Upper lobe of right lung (tissue), 1 donor: ENCODE results near the gene FXYD6. TPM values are rescaled to one million over a fixed set of nuclear protein-coding genes. Genes with fewer than 3 reads are reported as not detected.
A peak's percentile ranks its signal among the peaks of the same experiment; 100 is the strongest.

Source experiments
- ATAC-seq: fragments of 200-7000 bp; cut with Tn5 transposase; one replicate; pipeline ENCODE4 v1.9.1; 2020; ENCODE audit warnings: mild to moderate bottlenecking, moderate library complexity
- DNase-seq: peaks from one replicate; pipeline ENCODE4 v3.0.0-alpha.2; 2020
- H3K27ac ChIP-seq: fragments of 200-600 bp; one replicate; pipeline ENCODE4 v1.8.0; 2022
- H3K27me3 ChIP-seq: fragments of 200-600 bp; one replicate; pipeline ENCODE4 v1.8.0; 2022; ENCODE audit warnings: mild to moderate bottlenecking
- H3K36me3 ChIP-seq: fragments of 200-600 bp; one replicate; pipeline ENCODE4 v1.8.0; 2022
- H3K4me1 ChIP-seq: fragments of 200-600 bp; one replicate; pipeline ENCODE4 v1.8.0; 2022
- H3K4me3 ChIP-seq: fragments of 200-600 bp; one replicate; pipeline ENCODE4 v1.8.0; 2022; ENCODE audit warnings: mild to moderate bottlenecking
- H3K9me3 ChIP-seq: fragments of 200-600 bp; one replicate; pipeline ENCODE4 v1.8.0; 2022
- intact Hi-C: fragments of 100-400 bp; cut with DNase I; formaldehyde crosslinking; loops from one replicate; pipeline ENCODE4 v1.11.0; 2022
- total RNA-seq: library from RNA; stranded (reverse); fragmentation: NEBNext Ultra II Directional; extraction: Animal tissue kit (Norgen Biotek cat#: 25700); gene quantifications from one replicate; pipeline ENCODE4 v1.2.1, GENCODE V29; 2021
- TF ChIP-seq, protein P1 (sequence below): fragments of 200-600 bp; IDR thresholded peaks from one replicate; pipeline ENCODE4 v1.8.0; 2022; ENCODE audit warnings: antibody characterized with exemption
- donor health status: DM: no; HTN: yes; CAD: no; lungs with severe emphysema.

FXYD6 gene
- total RNA-seq, 1 donor from 2014 or later: 59.0 TPM

DNA sequence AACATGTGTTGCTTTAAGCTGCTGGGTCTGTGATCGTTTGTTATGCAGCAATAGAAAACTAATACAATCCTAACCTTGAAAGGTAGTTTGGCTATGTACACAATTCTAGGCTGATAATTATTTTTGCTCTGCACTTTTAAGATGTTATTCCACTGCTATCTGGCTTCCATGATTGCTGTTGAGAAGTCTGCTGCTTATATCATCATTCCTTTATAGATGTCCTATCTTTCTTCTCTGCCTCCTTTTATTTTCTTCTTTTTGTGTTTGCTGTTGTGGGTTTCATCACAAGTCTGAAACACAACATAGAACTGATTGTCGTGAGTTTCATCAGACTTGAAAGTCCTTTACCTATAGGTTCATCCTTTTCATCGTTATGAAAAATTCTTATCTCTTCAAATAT, 24.1 kb downstream of the FXYD6 start:
- Histone ChIP-seq H3K27ac (no peak overlapping the region), H3K4me1 (peaks cover 18% of the 10 kb centered on the region), H3K36me3 (no peaks in the 10 kb centered on the region), H3K27me3 (no peaks in the 10 kb centered on the region), H3K4me3 (no peak overlapping the region), H3K9me3 (peaks cover 6% of the 10 kb centered on the region)
- ATAC-seq (no peak), DNase-seq (no peak)
- intact Hi-C loops: no loop called here
- TF ChIP-seq, protein P1, sequence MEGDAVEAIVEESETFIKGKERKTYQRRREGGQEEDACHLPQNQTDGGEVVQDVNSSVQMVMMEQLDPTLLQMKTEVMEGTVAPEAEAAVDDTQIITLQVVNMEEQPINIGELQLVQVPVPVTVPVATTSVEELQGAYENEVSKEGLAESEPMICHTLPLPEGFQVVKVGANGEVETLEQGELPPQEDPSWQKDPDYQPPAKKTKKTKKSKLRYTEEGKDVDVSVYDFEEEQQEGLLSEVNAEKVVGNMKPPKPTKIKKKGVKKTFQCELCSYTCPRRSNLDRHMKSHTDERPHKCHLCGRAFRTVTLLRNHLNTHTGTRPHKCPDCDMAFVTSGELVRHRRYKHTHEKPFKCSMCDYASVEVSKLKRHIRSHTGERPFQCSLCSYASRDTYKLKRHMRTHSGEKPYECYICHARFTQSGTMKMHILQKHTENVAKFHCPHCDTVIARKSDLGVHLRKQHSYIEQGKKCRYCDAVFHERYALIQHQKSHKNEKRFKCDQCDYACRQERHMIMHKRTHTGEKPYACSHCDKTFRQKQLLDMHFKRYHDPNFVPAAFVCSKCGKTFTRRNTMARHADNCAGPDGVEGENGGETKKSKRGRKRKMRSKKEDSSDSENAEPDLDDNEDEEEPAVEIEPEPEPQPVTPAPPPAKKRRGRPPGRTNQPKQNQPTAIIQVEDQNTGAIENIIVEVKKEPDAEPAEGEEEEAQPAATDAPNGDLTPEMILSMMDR: no peak

DNA sequence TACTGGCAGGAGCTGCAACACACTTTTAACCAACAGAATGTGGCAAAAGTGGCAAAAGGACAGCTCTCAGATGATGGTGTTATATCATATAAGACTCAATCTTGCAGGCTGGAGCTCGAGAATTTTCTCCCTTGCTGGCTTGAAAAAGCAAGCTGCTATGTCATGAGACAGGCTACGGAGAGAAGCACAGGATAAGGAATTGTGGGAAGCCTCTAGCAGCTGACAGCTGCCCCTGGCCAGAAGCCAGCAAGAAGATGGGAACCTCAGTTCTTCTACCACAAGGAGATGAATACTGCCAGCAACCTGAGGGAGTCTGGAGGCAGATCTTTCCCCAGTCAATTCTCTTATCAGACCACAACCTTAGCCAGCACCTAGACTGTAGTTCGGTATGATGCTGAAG, 24.6 kb downstream of the FXYD6 start:
- intact Hi-C loops: no loop called here
- peaks cover 6% of the 10 kb centered on the region for H3K9me3 ChIP-seq
- H3K4me1 ChIP-seq: peaks cover 16% of the 10 kb centered on the region
- no peak overlapping the region for H3K4me3 ChIP-seq
- DNase-seq (no peak), ATAC-seq (peak; percentile 13)
- H3K27ac ChIP-seq: no peak overlapping the region
- H3K27me3 ChIP-seq: no peaks in the 10 kb centered on the region
- TF ChIP-seq, protein P1: no peak
- no peaks in the 10 kb centered on the region for H3K36me3 ChIP-seq

DNA sequence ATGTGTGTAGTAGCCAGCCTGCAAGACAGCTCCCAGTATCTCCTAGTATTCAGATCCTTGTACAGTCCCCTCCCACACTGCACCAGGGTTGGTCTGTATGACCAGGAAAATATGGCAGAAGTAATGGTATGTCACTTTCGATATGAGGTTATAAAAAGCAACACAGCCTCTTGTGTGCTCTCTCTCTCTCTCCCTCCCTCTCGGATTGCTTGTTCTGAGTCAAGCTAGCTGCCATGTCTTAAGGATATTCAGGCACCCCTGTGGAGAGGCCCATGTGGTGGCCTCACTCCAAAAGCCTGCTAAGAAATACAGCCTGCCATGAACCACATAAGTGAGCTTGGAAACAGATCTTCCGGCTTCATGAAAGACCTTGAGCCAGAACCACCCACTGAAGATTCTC, 25.4 kb downstream of the FXYD6 start:
- ATAC-seq (no peak), DNase-seq (no peak)
- no peaks in the 10 kb centered on the region for H3K36me3 ChIP-seq
- H3K4me3 ChIP-seq: no peak overlapping the region
- TF ChIP-seq, protein P1: no peak
- no peaks in the 10 kb centered on the region for H3K27me3 ChIP-seq
- intact Hi-C loops: no loop called here
- H3K27ac ChIP-seq: no peak overlapping the region
- peaks cover 14% of the 10 kb centered on the region for H3K4me1 ChIP-seq
- peaks cover 6% of the 10 kb centered on the region for H3K9me3 ChIP-seq

DNA sequence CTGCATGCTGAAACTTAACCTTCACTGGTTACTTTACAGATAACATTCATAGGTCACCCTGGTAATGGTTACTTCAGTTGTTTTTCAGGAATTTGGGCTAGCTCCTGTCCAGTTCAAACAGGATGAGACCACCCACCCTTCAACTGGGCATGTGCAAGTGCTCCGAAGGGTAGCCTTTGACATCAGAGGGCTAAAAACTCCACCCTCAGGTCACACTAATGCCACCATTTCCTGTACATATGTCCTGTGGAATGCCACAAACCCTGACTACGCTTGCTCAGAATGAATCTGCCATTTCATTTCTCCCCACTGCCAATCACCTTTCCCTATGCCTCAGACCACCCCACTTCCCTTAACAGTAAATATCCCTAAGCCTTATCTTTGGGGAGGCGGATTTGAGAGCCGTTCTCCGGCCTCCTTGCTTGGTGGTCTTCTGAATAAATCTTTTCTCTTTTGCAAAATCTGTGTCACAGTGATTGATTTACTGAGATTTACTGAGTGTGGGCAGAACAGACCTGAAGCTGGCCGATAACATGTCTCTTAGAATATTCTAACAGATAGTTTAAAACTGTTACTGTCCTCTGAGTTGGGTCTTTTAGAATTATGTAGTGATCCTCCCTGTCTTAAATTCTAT, 26.6 kb downstream of the FXYD6 start:
- TF ChIP-seq, protein P1: no peak
- intact Hi-C loops: no loop called here
- DNase-seq: no peak

DNA sequence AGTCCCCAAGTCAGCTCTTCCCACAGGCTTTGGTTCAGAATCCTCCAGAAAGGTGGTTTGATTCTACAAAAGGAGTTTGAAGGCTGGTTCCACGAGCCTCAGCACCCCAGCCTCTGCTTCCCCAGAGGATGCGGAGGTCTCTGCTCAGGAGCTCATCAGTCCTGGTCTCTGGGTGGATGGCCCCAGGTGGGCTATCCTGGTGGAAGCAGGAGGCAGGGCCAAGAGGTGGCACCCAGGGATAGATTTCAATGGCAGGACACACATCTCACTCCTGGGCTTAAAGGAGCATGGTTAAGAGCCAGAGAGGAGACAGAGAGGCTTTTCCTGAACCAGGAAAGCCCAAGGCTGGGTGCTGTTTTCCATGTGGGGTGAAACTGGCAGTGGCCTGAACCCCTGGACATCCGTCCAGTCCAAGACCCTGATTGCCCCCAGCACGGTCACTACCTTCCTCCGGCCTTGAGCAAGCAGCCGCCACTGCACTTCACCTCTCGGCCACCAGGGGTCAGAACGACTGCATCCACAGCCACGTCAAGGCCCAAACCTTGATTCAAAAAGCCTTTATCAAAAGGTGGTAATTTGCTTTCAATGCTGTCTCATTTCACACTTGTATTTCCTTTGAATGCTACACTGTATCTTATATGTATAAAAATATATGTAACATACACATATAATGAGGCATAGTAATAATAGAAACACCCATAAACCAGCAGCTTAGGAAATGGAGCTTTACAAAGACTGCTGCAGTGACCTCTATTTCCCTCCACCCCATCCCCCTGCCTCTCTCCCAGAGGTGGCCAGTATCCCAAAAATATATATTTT, 32.6 kb downstream of the FXYD6 start:
- Histone ChIP-seq H3K36me3 (no peaks in the 10 kb centered on the region), H3K27ac (no peak overlapping the region), H3K9me3 (no peaks in the 10 kb centered on the region), H3K4me1 (peaks cover 6% of the 10 kb centered on the region), H3K27me3 (no peaks in the 10 kb centered on the region), H3K4me3 (no peak overlapping the region)
- ATAC-seq (peak; percentile 85), DNase-seq (peak; percentile 89)
- TF ChIP-seq, protein P1: peak; percentile 100
- intact Hi-C loops: loop anchor here (5.0 kb wide), 1 partner anchor 103 kb away; no protein-coding TSS in a partner anchor

More for the DNA sequence above, 26.6 kb downstream of the FXYD6 start:
- peaks cover 6% of the 10 kb centered on the region for H3K9me3 ChIP-seq
- ATAC-seq: no peak
- H3K27ac ChIP-seq: no peak overlapping the region
- H3K36me3 ChIP-seq: no peaks in the 10 kb centered on the region
- no peaks in the 10 kb centered on the region for H3K27me3 ChIP-seq
- no peak overlapping the region for H3K4me3 ChIP-seq
- H3K4me1 ChIP-seq: peaks cover 9% of the 10 kb centered on the region
